ENCODE results near the gene CLMN. TPM values are rescaled to one million over a fixed set of nuclear protein-coding genes. Genes with fewer than 3 reads are reported as not detected.

The CLMN gene
- total and polyA plus RNA-seq, 9 of the 15 experiments (the other 6 are each of a cell fraction or from before 2014, with no cell fraction given): 0.01 to 0.18 (median 0.07) TPM; not detected in 4

DNA sequence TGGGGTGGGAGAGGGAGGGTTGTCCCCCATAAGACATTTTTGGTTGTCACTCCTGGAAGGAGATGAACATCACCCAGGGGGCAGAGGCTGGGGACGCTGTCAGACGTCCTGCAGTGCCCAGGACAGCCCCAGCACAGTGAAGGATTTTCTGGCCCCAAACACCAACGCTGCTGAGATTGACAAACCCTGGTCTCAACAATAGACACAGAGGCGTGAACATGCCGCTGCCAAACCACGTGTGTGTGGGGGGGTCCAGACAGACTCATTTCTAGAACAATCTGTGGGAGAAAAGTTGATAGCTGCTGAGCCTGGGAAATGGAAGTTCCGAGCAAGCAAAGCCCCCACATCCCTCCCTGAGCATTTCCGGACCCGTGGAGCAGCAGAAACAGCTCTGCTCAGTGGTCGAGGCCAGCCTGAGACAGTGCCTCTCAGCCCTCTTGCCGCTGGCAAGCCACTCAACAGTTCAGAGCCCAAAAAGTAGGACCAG, 43.8 kb upstream of the CLMN start:
- WGBS (ENCODE audit: insufficient coverage, low coverage, missing lambda C conversion rate): 0% methylated on average over 9 of the region's 11 CpGs
- Histone ChIP-seq H3K9me3 (replicated peaks; ENCODE audit: control insufficient read depth, insufficient read depth, low read depth, low read length) (no peaks in the 10 kb centered on the region), H2AFZ (ENCODE audit: low read depth, low read length) (no peak overlapping the region), H3K4me1 (replicated peaks in 1 of 2; ENCODE audit: control insufficient read depth in 2 of 2, insufficient read depth in 2 of 2, low read length in 2 of 2) (no peaks in the 10 kb centered on the region), H4K20me1 (replicated peaks; ENCODE audit: control insufficient read depth, insufficient read depth, low read length) (0 out of 2 replicates have a peak, but pooled peaks cover 3% of the 10 kb centered on the region), H3K9me1 (ENCODE audit: control insufficient read depth, insufficient read depth, low read length) (no peaks in the 10 kb centered on the region), H3K79me2 (ENCODE audit: control insufficient read depth, insufficient read depth, low read length) (no peaks in the 10 kb centered on the region), H3K4me2 (ENCODE audit: insufficient read depth, low read length) (no peak overlapping the region), H3K4me3 (no peak overlapping the region), H3K27ac (ENCODE audit: extremely low read depth, low read depth, low read length) (no peak overlapping the region), H3K27me3 (ENCODE audit: control insufficient read depth in 2 of 2, insufficient read depth in 2 of 2, low read length in 2 of 2) (peaks cover 0 to 11% of the 10 kb centered on the region in 2 experiments; a peak in 2 of 5 replicates), H3K36me3 (ENCODE audit: control insufficient read depth, insufficient read depth, low read length) (no peaks in the 10 kb centered on the region), H3K9ac (ENCODE audit: insufficient read depth in 1 of 2, low read depth in 2 of 2, low read length in 2 of 2) (no peak overlapping the region)
- intact Hi-C loops (cut with micrococcal nuclease): no loop called here
- in situ Hi-C loops (cut with MboI): no loop called here
- ATAC-seq (no peak), FAIRE-seq (no peak), DNase-seq (ENCODE audit: extremely low read depth in 1 of 4, low spot score in 3 of 4) (no peak)
- POLR2A ChIA-PET: no interaction called here
- CTCF ChIA-PET (ENCODE audit: low intra/inter-chr PET ratio): no interaction called here
- no TSS peak for BruUV-seq (replicated peaks)
- TF ChIP-seq RHOXF2B (CRISPR knock-in tag; conservative IDR thresholded peaks at IDR 0.05) (no peak), KLF16 (IDR thresholded peaks at IDR 0.05) (no peak), NR0B1 (IDR thresholded peaks at IDR 0.05; ENCODE audit: partially characterized antibody) (no peak), PTBP1 (IDR thresholded peaks at IDR 0.05; ENCODE audit: low read depth, low read length) (no peak), SRF (CRISPR knock-in tag; IDR thresholded peaks at IDR 0.05) (no peak), DDX20 (tag; IDR thresholded peaks at IDR 0.05; ENCODE audit: low read depth) (no peak), ZNF609 (CRISPR knock-in tag; IDR thresholded peaks at IDR 0.05; ENCODE audit: borderline replicate concordance) (no peak), ZFP1 (CRISPR knock-in tag; IDR thresholded peaks at IDR 0.05) (no peak)
- TF ChIP-seq, protein P1, sequence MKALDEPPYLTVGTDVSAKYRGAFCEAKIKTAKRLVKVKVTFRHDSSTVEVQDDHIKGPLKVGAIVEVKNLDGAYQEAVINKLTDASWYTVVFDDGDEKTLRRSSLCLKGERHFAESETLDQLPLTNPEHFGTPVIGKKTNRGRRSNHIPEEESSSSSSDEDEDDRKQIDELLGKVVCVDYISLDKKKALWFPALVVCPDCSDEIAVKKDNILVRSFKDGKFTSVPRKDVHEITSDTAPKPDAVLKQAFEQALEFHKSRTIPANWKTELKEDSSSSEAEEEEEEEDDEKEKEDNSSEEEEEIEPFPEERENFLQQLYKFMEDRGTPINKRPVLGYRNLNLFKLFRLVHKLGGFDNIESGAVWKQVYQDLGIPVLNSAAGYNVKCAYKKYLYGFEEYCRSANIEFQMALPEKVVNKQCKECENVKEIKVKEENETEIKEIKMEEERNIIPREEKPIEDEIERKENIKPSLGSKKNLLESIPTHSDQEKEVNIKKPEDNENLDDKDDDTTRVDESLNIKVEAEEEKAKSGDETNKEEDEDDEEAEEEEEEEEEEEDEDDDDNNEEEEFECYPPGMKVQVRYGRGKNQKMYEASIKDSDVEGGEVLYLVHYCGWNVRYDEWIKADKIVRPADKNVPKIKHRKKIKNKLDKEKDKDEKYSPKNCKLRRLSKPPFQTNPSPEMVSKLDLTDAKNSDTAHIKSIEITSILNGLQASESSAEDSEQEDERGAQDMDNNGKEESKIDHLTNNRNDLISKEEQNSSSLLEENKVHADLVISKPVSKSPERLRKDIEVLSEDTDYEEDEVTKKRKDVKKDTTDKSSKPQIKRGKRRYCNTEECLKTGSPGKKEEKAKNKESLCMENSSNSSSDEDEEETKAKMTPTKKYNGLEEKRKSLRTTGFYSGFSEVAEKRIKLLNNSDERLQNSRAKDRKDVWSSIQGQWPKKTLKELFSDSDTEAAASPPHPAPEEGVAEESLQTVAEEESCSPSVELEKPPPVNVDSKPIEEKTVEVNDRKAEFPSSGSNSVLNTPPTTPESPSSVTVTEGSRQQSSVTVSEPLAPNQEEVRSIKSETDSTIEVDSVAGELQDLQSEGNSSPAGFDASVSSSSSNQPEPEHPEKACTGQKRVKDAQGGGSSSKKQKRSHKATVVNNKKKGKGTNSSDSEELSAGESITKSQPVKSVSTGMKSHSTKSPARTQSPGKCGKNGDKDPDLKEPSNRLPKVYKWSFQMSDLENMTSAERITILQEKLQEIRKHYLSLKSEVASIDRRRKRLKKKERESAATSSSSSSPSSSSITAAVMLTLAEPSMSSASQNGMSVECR (CRISPR knock-in tag; IDR thresholded peaks at IDR 0.05): no peak

Measured in K562 (cell line).